Measurements from ENCODE around the gene FGD5. TPM values are rescaled to one million over a fixed set of nuclear protein-coding genes. Genes with fewer than 3 reads are reported as not detected.
A peak's percentile ranks its signal among the peaks of the same experiment; 100 is the strongest.

The FGD5 gene
- polyA plus RNA-seq, 1 donor from 2014 or later, result not detected

DNA sequence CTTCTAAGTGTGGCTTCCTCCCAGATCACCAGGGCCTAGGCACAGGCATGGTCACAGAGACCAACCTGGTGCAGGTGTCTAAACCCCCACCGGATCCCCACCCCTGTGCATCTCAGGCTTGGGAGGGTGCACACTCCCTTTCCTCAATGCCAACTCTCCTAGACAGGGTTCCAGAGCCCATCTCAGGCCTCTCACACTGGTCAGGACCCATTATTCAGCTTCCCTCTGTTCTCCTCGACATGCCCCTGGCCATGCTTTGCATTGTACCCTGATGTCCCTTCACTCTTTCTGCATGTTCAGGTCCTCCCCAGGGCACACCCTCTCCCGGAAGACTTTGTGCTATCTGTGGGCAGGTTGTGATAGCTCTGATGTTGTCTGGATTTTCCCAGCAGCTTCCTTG, 23.5 kb downstream of the FGD5 start:
- H3K27ac Mint-ChIP-seq, result no peak overlapping the region
- peaks cover 9 to 31% (median 26%) of the 10 kb centered on the region in 3 donors for H3K4me1 Mint-ChIP-seq
- H3K27me3 Mint-ChIP-seq, result peaks cover 12% of the 10 kb centered on the region
- H3K9me3 Mint-ChIP-seq, result no peaks in the 10 kb centered on the region
- H3K4me3 Mint-ChIP-seq, result no peak overlapping the region
- no peaks in the 10 kb centered on the region for H3K36me3 Mint-ChIP-seq

GRCh38 chr3:14843321-14843720, 24.6 kb downstream of the FGD5 start:
- Mint-ChIP-seq H3K9me3 (no peaks in the 10 kb centered on the region), H3K4me3 (no peak overlapping the region), H3K36me3 (no peaks in the 10 kb centered on the region), H3K27me3 (peaks cover 15% of the 10 kb centered on the region), H3K4me1 (peaks cover 18 to 41% (median 36%) of the 10 kb centered on the region in 3 donors), H3K27ac (no peak overlapping the region)

DNA sequence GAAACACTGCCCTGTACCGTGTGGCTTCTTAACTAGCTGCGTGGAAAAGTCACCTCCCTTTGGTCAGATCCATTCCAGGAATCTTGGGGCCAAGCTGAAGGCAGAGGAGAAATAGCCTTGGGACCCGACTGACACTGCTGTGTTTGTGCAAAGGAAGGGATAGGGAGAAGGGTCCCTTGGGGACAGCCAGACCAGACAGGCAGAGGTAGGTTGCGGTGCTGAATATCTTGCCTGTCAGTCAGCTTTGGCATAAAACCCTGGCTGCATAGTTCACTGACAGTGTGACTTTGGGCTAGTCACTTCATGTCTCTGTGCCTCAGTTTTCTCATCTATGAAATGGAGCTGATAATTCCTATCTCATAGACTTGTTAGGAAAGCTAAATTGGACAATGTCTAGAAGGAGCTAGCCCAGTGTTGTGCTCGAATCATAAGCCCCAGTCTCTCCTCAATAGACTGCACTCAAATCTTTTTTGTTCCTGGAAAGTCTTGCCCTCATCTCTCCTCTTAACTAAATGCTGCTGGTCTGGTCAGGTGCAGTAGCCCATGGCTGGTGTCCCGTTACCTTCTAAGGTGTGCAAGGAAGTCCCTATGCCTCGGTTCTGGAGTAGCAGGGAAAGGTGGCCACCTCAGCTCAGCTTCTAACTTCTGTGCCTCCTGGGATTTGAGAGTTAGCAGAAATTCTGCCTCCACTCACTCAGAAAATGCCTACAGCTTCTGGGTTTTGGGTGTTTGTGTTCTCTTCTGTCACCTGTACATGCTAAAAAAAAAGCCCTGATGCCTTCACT, 25.8 kb downstream of the FGD5 start:
- no peaks in the 10 kb centered on the region for H3K9me3 Mint-ChIP-seq
- H3K27ac Mint-ChIP-seq, result peak overlapping the region in 1 of 3 donors; percentile 35
- no peak overlapping the region for H3K4me3 Mint-ChIP-seq
- H3K4me1 Mint-ChIP-seq, result peaks cover 19 to 43% (median 37%) of the 10 kb centered on the region in 3 donors
- H3K36me3 Mint-ChIP-seq, result no peaks in the 10 kb centered on the region
- peaks cover 12% of the 10 kb centered on the region for H3K27me3 Mint-ChIP-seq

- Mint-ChIP-seq H3K36me3 (no peaks in the 10 kb centered on the region), H3K9me3 (no peaks in the 10 kb centered on the region), H3K4me1 (peaks cover 19 to 43% (median 37%) of the 10 kb centered on the region in 3 donors), H3K27ac (peak overlapping the region in 2 of 3 donors; percentile 23 to 35), H3K4me3 (peak overlapping the region in 1 of 4 donors; percentile 4), H3K27me3 (peaks cover 12% of the 10 kb centered on the region)
These were observed 26.4 kb downstream of the FGD5 start for GRCh38 chr3:14845180-14845579.

DNA sequence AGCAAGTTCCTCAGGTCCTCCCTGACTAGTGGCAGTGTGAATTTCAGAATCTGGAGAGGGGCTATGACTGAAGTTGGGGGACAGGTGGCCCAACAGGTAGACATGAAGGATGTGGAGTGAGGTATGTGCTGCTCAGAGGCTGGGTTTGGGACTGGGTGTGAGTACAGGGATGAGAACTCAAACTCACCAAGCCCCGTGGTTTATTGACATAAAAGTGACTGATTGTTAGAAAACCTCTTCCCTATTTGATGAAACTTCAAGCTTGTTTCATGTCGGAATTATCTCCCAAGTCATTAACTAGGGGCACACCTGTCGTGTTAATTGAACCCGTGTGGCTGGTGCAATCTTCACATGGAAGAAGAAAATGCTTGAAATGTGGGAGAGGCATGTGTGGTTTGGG, 27.1 kb downstream of the FGD5 start:
- H3K4me3 Mint-ChIP-seq, result peak overlapping the region in 2 of 4 donors; percentile 9
- H3K27me3 Mint-ChIP-seq, result peaks cover 12% of the 10 kb centered on the region
- no peak overlapping the region for H3K27ac Mint-ChIP-seq
- H3K4me1 Mint-ChIP-seq, result peaks cover 20 to 45% (median 37%) of the 10 kb centered on the region in 3 donors
- no peaks in the 10 kb centered on the region for H3K36me3 Mint-ChIP-seq
- H3K9me3 Mint-ChIP-seq, result no peaks in the 10 kb centered on the region

DNA sequence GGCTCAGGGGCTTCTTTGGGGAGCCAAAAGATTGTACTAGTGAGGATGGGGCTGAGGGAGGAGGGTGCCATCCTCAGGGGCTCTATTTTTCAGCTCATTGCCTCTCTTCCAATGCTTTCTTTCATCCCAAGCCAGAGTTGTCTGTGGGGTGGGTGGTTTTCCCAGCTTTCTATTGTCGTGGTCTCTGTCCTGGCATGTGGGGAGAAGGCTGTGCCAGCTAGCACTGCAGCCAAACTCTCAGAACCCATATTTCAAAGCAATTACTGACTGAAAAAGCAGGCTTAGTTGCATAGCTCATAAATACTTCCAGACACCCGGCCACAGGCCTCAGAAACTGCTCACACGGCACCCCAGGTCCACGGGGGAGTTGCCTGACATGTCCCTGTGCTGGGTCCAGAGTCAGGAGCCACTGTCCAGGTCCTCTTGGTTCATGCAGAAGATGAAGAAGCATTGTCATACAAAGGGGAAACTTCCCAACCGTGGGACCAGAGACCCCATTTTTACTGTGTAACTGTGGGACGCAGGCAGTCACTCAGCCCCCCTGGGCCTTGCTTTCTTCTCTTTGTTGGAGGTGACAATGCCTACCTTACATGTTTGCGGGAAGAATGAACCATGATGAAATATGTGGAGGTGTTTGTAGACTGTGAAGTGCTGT, 27.6 kb downstream of the FGD5 start:
- peak overlapping the region in 1 of 3 donors; percentile 91 for H3K27ac Mint-ChIP-seq
- H3K27me3 Mint-ChIP-seq, result peaks cover 12% of the 10 kb centered on the region
- H3K4me1 Mint-ChIP-seq, result peaks cover 20 to 45% (median 37%) of the 10 kb centered on the region in 3 donors
- H3K9me3 Mint-ChIP-seq, result no peaks in the 10 kb centered on the region
- H3K36me3 Mint-ChIP-seq, result no peaks in the 10 kb centered on the region
- peak overlapping the region in 1 of 4 donors; percentile 9 for H3K4me3 Mint-ChIP-seq

DNA sequence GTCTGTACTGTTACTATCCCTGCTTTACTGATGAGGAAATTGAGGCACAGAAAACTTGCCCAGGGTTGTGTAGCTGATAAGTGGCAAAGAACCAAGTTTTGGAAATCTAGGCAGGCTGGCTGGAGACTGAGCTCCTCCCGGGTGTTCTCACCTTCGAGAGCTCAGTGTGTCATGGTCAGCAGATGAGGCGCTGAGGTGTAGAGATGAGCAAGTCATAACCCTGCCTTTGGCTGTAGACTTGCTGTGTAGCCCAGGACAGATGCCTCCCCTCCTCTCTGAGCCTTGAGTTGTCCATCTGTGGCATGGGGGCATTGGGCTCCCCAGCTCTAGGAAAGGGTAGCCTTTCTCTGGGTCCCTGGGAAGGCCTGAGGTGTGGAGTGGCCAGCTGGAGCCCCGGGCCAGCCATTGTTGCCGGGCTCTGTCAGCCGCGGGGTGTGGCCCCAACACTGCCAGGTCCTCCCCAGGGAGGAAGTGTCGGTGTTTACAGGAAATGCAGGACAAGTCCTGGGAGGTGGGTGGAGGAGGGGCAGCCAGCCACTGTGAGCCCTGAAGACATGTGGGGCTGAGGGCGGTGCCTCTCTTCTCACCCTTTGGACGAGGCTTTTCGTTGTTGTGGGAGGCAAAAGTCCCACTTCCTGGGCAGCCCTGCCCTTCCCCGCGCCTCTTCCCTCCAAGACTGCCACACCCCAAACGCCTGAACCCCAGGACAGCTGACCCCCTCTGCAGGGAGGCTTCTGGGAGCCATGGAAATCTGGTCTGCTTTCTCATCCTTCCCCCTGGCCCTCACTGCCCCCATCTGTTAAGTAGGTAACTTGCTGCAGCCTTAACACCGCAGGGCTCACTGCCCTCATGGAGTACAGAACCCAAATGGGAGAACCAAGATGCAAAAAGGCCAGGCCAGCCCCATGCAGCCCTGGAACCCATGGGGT, 29.1 kb downstream of the FGD5 start:
- Mint-ChIP-seq H3K4me3 (peak overlapping the region; percentile 5 to 91 (median 62)), H3K4me1 (peaks cover 20 to 45% (median 37%) of the 10 kb centered on the region in 3 donors), H3K36me3 (no peaks in the 10 kb centered on the region), H3K27me3 (peaks cover 12% of the 10 kb centered on the region), H3K27ac (peak overlapping the region; percentile 12 to 77 (median 59)), H3K9me3 (peaks cover 0 to 3% (median 3%) of the 10 kb centered on the region in 3 donors)

DNA sequence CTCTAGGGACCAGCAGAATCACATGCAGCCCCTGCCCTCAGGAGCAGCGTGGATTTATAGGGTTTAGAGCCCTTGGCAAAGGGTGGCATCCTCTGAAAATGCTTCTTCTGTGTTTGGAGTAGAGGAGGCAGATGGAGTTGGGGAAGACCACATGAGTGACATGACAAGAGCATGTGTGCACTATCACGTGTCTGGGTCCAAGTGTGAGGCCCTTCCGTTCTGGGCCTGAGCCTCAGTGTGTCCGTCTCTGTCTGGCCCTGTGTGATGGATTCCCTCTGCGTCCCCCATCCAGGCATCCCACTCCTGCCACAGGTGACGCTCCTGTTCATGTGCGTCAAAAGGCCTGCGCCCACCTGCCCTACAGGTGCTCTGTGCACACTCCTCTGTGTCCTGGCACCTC, 30.1 kb downstream of the FGD5 start:
- Mint-ChIP-seq H3K27ac (no peak overlapping the region), H3K9me3 (peaks cover 0 to 3% (median 3%) of the 10 kb centered on the region in 3 donors), H3K4me3 (peak overlapping the region in 1 of 4 donors; percentile 72), H3K36me3 (no peaks in the 10 kb centered on the region), H3K27me3 (peaks cover 13% of the 10 kb centered on the region), H3K4me1 (peaks cover 20 to 45% (median 37%) of the 10 kb centered on the region in 3 donors)

GRCh38 chr3:14849638-14850230, 31.0 kb downstream of the FGD5 start:
- Mint-ChIP-seq H3K4me3 (no peak overlapping the region), H3K4me1 (peaks cover 19 to 40% (median 35%) of the 10 kb centered on the region in 3 donors), H3K9me3 (peaks cover 0 to 3% (median 3%) of the 10 kb centered on the region in 3 donors), H3K36me3 (no peaks in the 10 kb centered on the region), H3K27ac (no peak overlapping the region), H3K27me3 (peaks cover 11% of the 10 kb centered on the region)

GRCh38 chr3:14852058-14852594, 33.4 kb downstream of the FGD5 start:
- H3K4me1 Mint-ChIP-seq, result peaks cover 13 to 21% (median 14%) of the 10 kb centered on the region in 3 donors
- no peaks in the 10 kb centered on the region for H3K36me3 Mint-ChIP-seq
- H3K9me3 Mint-ChIP-seq, result peaks cover 3 to 7% (median 3%) of the 10 kb centered on the region in 3 donors
- no peak overlapping the region for H3K4me3 Mint-ChIP-seq
- H3K27ac Mint-ChIP-seq, result no peak overlapping the region
- peaks cover 4% of the 10 kb centered on the region for H3K27me3 Mint-ChIP-seq

DNA sequence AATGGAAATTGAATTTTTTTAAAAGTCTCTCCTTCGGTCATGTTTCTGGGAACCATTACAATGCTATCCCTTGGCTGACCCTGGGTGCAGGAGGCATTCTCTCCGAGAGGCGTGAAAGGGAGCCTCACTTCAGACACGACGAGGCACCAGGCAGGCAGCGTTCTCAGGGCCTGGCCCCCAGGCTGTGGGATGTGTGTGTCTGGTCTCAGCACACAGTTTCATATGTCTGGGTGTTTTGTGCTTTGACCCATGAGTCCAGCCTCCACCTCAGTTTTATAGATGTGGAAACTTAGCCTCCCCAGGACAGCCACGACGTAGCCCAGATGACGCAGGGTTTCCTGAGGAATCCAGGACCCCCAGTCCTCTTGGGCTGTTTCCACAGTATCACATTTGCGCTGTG, 34.0 kb downstream of the FGD5 start:
- no peak overlapping the region for H3K4me3 Mint-ChIP-seq
- peaks cover 7 to 15% (median 8%) of the 10 kb centered on the region in 3 donors for H3K4me1 Mint-ChIP-seq
- H3K27me3 Mint-ChIP-seq, result peaks cover 2% of the 10 kb centered on the region
- no peak overlapping the region for H3K27ac Mint-ChIP-seq
- peaks cover 3 to 7% (median 3%) of the 10 kb centered on the region in 3 donors for H3K9me3 Mint-ChIP-seq
- no peaks in the 10 kb centered on the region for H3K36me3 Mint-ChIP-seq

DNA sequence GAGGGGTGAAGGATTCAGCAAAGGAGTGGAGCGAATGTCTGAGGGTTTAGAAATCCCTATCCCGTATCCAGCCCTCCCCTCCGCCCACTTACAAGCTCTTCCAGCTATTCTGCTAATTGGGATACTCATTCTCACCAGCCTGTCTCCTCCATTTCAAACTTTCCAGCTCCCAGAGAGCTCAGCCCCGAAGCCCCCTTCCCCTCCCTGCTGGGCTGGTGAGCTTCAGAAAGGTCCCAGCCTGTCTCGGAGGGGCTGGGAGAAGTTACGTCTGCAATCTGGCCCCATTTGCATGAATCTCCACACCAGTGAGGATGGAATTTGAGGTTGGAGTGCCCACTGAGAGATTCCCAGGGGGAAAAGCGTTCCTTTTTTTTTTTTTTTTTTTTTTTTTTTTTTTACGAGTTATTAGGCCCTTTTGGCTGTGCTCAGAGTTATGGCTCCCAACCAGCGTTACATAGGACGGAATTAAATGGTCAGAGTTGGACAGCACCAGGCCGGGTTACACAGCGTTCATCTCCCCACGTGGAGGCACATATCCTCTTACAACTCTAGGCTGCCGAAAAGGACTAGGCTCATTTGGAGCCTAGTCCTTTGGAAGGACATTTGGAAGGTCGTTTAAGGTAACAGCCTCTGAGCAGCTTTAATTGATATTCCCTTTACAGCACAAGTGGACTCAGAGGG, 34.6 kb downstream of the FGD5 start:
- Mint-ChIP-seq H3K4me3 (no peak overlapping the region), H3K4me1 (peaks cover 0 to 9% (median 3%) of the 10 kb centered on the region in 3 donors), H3K36me3 (no peaks in the 10 kb centered on the region), H3K27ac (no peak overlapping the region), H3K27me3 (peaks cover 8% of the 10 kb centered on the region), H3K9me3 (peaks cover 3 to 7% (median 3%) of the 10 kb centered on the region in 3 donors)

DNA sequence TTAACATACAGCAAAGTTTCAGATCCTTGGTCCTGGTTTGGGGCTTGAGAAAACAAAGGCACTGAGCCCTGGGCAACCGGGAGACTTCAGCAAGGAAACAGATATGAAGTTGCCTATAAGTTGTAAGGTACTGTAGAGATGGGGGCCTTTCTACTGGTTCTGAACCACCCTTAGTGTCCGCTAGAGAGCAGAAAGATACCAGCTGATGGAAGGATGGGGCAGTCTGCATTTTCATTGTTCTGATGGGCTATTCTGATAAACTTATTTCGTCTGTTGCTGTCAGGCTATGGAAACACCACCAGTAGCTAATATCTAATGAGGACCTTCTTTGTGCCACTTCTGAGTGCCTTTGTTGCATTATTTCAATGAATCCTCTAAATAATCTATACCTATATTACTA, 38.7 kb downstream of the FGD5 start:
- H3K27me3 Mint-ChIP-seq, result peaks cover 15% of the 10 kb centered on the region
- H3K36me3 Mint-ChIP-seq, result no peaks in the 10 kb centered on the region
- no peak overlapping the region for H3K27ac Mint-ChIP-seq
- peaks cover 0 to 7% (median 2%) of the 10 kb centered on the region in 3 donors for H3K9me3 Mint-ChIP-seq
- no peak overlapping the region for H3K4me3 Mint-ChIP-seq
- H3K4me1 Mint-ChIP-seq, result no peaks in the 10 kb centered on the region
